HG02763 (cell line): ENCODE results near the gene SORCS3.
"Not testable (repeated sequence)": the region's sequence is repeated elsewhere in the genome, so short reads cannot be mapped to it uniquely, and the experiment has no call there.

Experiments
- ATAC-seq: cut with Tn5 transposase; IDR thresholded peaks from one replicate; pipeline ENCODE4 v1.9.1; 2021; ENCODE audit warnings: mild to moderate bottlenecking, moderate library complexity; ENCODE audit not compliant: unreplicated experiment

The SORCS3 gene

DNA sequence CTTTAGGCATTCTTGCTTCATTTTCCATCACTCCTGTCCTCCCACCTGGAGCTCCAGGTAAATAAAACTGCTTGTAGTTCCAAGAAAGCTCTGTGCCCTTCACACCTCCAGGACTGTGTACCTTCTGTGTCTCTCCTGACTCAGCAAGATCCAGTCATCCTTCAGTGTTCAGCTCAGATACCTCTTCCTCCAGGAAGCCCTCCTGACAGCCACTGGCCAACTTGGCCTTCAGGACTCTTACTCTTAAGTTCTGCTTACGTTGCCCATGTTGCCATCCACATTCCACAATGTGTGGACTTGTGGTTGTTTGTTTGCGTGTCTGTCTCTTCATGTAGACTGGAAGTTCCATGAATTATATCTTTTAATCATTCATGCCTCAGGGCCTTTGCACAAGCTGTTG, 48.0 kb downstream of the SORCS3 start:
- ATAC-seq: no peak

DNA sequence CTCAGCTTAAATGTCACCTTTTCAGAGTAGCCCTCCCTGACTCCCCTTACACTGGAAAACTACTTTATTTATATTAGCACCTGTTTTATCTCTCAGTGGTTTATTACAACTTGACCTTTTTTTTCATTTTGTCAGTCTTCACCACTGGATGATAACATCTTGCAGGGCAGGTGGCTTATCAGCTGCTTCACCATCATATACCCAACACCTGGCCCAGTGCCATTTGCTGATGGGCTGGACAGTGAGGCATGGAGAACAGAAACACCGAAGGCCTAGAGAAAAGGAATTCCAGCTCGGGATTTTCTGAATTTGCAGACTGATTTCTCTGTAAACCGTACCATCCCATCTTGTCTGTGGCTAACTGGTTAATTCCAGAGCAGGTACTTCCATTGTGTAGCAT, 48.5 kb downstream of the SORCS3 start:
- no peak for ATAC-seq

DNA sequence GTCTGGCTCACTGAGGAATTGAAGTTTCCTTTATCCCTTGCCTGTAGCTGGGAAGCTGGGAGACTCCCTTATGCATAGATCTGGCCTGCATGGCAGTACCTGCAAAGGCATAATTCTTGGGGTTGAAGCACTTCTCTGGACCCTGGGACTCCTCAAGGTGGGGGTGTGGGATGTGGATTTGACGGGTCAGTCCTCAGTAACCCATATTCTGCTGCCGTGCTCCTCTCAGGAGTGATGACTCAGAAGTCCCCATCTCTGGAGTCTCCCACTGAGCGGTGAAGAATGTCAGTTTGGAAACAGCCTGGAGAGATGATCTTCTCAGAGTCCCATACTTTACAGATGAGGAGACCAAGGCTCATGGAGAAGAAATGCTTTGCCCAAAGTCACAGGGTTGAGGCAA, 49.0 kb downstream of the SORCS3 start:
- ATAC-seq: no peak

DNA sequence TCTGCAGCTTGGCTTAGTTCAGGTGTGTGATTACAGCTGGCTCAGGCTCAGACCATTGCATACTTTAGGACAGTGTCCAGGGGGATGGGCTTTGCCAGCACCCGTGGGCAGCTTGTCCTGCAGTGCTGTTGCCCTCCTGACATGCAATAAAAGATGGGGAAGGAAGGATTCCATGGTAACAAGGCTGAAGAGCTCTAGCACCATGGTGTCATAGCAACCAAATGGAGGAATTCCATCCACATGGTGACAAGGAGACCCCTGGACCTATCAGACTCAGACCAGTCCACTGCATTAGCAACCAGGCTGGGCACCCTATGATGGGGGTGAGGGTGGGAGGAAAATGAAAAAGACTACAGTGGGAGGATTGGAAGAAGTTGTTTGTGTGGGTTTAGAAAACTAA, 49.9 kb downstream of the SORCS3 start:
- ATAC-seq: no peak

DNA sequence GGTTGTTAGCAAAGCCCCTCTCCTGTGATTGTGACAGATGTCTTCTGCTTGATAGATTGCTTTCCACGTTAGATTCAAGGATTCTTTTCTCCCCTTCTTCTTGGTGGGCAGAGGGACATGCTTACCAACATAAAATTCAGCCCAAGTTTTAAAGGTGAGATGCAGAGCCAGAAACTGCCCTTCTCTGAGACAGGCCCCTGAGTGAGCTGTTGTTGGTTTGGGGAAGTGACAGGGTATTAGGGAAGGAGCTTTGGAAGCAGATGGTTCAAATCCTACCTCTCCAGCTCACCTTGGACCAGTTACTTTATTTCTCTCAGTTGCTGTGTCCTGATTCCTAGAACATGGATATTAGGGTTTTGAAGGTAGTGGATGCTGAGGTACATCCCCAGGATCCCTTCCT, 53.0 kb downstream of the SORCS3 start:
- ATAC-seq: no peak

DNA sequence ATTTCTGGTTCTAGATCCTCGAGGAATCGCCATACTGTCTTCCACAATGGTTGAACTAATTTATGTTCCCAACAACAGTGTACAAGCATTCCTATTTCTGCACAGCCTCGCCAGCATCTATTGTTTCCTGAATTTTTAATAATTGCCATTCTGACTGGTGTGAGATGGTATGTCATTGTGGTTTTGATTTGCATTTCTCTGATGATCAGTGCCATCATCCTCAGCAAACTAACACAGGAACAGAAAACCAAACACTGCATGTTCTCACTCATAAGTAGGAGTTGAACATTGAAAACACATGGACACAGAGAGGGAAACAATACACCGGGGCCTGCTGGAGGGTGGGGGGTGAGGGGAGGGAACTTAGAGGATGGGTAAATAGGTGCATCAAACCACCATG, 62.2 kb downstream of the SORCS3 start:
- not testable (repeated sequence) for ATAC-seq

DNA sequence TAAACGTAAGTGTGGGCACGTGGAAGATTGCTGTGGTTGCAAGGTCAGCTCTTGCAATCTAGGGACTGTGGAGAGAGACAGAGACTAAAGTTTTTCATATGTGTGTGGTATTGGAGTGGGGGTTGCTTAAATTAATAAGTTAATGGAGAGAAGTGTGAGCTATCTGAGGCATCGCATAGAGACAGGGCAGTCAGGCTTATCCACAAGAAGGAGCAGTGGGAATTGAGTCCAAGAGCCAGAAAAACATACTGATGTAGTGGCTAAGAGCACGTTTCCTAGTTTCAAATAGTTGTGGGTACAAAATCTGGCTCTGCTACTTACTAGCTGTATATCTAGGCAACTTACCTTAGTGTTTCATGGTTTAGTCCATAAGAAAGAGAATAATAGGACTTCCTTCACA, 65.8 kb downstream of the SORCS3 start:
- no peak for ATAC-seq

DNA sequence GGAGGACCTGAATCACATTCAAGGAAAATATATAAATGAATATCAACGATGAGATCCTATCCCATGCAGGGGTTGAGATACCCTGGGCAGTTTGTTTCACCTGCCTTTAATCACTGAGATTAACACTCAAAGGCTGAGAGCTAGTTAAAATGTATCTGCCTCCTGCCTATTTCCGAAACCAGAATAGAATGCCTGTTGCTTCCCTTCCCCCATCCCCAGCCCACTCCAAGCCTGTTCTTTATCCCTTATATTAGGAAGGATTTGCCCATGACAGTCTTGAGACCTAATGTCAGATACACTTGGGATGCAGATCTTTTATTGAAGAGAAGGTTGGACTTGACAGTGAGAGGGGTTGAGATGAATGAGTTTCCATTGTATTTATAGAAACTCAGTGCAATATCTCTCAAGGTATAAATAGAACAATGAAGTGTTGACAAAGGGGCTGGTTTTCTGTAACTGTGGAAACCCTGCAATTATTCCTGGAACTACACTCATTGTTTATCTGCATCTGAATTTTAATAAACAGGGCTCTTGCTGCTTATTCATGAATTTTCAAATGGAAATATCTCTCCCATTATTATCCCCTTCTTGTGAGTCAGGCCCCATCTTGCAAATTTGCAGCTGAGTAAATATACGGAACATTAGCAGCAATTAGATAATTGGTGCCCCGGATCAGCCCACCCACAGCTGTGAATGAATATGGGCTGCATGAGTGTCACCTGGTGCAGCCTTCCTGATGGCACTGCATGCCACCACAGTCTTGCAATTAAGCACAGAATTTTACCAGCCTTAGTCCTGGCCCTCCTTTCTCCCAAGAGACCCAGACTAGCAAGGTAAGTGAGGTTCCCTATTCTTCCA, 66.7 kb downstream of the SORCS3 start:
- ATAC-seq: no peak

DNA sequence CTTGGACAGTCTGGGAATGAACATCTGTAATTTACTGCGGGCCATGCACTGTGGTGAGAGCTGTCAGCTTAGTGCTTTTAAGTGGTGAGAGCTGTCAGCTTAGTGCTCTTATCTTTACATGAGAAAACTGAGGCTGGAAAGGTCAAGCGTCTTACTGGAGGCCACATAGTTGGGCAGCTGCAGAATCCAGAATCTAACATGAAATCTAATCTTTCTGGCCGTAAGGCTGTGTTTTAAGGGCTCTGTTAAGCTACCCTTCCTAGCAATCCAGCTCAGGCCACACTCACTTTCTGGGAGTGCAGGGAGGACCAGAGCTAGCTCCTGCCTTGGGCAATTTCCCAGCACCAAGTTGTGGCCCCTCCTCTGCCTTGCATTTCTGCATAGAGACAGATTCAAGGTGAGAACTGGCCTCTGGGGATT, 70.2 kb downstream of the SORCS3 start:
- ATAC-seq: no peak

DNA sequence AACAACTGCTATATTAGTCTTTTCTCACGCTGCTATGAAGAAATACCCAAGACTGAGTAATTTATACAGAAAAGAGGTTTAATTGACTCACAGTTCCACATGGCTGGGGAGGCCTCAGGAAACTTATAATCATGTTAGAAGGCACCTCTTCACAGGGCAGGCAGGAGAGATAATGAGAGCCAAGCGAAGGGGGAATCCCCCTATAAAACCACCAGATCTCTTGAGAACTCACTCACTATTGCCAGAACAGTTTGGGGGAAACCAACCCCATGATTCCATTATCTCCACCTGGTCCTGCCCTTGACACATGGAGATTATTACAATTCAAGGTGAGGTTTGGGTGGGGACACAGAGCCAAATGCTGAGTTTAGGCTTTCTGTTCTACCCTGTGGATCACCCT, 89.5 kb downstream of the SORCS3 start:
- ATAC-seq: not testable (repeated sequence)

DNA sequence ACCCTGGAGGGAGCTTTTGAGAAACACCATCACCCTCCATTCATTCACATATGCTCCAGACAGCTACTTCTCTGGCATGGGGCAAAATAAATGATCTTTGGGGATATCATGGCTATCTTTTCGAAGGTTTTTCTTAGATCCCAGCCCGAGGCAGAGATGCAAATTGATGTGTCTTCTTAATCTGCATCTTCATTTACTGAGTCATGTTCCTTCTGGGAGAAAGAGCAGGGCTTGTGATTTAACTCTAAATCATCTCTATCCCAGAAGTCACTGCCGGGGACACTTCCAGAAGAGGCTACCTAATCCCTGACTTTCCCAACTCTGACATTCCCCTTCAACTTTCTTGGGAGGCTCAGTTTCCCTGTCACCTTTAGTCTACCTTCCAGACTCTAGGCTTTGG, 90.1 kb downstream of the SORCS3 start:
- no peak for ATAC-seq

DNA sequence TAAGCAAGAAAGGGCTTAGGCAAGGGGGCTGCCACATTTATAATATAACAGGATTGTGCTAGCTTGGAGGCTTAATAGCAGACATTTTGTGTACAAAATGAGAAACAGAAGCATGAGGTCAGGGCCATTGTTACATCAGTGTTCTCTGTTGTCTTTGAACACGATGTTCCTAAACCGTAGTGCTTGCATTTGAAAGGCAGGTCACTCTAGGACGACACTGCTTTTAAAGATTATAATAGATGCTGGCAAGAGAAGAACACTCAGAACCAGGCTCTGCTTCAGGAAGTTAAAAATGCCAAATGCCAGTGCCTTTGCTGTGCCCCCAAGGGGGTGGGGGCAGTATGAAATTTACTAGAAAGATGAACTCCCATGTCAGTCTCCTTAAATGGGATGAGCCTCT, 91.1 kb downstream of the SORCS3 start:
- ATAC-seq: no peak

DNA sequence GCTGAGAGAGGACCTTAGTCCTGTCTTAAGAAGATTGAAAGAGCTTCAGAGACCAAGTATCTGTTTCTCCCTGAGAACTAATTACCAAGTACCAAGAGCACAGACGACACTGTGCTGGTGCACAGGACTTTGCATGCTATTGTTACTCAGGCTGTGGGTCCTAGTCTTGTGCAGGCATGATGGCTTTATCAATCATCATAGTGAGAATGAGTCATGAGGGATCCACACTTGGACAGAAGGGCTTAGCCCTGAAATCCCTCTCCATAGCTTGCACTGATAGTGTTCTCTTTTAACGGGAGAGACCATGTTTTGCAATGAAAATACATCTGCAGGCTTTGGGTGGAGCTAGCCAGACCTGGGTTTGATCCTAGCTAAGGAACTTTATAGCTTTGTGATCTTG, 93.3 kb downstream of the SORCS3 start:
- ATAC-seq: no peak

DNA sequence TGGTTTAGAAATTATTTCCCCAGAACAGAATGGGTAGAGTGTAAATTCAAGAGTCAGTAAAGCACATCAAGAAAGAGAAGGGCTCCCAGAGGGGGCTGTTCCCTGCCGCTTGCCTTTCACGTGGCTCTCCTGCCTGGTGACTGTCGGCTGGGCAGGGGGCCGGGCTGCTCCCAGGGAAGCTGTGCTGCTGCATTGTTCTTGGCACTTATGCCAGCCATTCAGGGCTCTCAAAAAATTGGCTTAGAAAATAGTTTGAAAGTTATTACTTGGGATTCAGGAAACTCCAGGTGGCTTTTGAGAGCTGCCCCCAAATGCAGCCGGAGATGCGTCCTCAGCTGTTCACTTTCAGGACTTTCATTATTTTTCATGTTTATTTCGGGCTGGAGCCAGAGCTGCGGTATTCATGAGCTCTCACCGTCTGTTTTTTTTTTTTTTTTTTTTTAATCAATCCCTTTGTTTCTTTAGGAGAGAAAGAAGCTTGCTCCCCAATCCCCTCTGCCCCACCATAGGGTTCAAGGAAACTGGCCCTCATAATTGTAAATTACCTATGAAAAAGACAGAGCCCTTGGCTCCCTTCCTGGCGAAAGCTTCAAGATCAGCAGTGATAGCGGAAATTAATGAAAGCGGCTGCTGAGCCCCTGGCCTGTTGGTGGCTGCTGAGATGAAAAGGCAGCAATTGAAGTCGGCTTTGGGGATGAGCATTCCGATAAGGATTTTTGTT, 94.1 kb downstream of the SORCS3 start:
- no peak for ATAC-seq

DNA sequence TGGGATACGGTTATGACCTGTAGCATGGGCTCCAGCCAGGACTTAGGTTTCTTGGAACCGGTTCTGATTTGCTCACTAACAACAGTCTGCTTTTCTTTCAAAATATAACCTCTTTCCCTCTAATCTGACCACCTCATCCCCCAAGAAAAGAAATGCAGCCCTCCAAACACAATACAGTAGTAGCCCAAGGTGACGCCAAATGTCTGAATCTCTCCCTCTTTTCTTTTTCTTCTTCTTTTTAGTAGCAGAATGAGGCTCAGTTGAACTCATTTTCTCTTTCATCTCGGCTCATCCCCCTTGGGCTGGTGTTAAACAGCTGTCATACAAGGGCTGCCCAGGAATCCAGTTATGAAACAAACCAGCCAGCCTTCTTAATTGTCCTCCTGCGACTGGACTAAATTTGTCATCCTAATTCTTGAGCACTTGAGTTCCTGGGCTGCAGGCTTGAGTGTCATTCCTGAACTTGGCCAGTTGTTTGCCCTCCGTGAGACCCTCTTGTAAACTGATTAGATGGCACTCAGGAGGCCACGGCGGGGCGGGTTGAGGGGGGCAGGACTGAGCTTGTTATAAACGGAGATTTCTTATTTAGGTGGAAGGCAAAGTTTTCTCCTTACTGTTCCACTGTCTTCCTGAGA, 94.8 kb downstream of the SORCS3 start:
- ATAC-seq: no peak

DNA sequence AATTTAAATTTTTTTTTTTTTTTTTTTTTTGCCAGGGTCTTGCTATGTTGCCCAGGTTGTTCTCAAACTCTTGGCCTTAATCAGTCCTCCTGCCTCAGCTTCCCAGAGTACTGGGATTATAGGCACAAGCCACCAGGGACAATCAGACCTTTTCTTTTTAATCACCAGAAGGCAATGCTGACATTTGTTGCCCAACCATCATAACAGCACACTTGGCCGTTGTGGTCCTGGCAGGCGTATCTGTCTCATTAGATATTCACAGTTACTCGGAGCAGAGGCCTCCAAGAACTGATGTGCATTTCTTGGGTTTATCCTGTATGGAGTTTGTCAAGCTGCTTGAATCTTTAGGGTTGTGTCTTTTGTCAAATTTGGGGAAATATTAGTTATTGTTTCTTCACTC, 100.0 kb downstream of the SORCS3 start:
- no peak for ATAC-seq

DNA sequence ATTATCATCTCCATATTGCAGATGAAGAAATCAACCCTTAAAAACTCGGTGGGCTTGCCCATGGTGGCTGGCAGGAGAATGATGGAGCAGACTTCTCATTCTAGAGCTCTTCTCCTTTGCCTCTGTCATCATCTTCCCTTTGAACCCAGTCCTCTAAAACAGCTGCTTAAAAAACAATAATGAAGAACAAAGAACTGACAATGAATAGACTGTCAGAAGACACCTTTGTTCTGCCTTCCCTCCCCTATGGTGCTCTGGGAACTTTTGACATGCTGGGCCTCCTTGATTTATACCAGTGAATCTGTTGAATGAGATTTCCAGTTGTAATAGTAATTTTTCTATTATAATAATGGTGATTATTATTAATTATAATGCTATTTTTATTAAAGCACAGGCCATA, 103.0 kb downstream of the SORCS3 start:
- no peak for ATAC-seq

DNA sequence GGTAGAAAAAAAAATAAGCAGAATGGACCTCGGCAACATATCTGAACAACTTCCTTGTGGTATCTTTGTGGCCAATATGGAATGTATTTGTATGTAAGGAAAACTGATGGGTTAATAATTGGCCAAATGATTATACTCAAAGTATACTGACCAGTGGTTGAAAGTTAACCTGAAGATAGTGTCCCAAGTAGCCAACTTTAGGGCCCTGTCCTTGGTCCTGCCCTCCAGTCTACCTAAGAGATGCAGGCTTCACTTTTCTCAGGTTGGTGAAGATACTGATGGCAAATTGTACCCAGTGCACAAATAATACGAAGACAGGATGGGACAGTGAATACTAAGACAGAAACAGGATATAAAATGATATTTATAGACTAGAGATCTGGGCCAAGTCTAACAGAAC, 109.2 kb downstream of the SORCS3 start:
- ATAC-seq: no peak

DNA sequence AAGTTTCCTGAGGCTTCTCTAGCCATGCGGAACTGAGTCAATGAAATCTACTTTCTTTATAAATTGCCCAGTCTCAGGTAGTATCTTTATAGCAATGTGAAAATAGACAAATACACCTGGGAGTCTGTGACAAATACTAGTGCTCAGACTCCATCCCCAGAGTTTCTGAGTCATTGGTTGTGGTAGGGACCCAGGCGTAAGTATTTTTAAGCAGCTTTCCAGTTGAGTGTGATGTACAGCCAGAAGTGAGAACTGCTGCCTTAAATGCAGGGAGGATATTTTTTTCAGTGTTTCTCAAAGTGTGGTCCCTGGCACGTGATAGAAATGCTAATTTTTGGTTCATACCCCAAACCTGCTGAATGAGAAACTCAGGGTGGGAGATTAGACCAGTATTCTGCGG, 121.7 kb downstream of the SORCS3 start:
- ATAC-seq: no peak

DNA sequence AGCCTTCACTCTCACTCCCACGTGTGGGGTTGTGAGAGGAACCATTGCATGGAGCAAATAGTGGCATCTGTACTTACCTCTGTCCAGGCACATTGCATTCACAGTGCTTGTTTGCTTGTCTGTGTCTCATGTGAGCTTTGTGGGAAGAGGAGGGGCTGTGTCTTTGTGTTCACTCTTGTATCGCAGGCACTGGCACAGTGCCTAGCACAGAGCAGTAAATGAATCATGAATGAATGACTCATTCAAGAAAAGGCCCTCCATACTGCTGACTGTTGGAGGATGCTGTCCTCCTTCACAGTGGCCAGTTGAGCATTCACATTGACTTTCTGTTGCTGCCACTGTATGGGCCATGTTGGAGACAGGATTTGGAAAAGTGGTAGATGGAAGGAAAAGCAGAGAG, 125.3 kb downstream of the SORCS3 start:
- no peak for ATAC-seq

DNA sequence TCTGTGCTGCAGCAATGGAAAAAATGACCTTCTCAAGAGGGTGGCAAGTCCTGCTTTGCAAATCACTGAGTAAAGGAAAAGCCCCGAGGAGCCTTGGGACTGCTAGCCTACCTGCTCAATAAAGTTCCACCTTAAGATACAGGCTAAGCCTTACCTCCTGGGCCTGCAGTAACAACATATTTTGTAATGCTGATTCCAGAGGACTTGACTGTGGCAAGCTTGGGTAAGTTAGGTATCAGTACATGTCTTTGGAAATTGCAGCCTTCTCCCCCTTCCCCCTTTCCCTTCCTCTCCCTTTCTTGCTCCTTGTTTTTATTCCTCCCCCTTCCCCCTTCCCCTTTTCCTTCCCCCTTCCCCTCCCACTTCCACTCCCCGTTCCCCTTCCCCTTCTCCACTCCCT, 126.2 kb downstream of the SORCS3 start:
- no peak for ATAC-seq

DNA sequence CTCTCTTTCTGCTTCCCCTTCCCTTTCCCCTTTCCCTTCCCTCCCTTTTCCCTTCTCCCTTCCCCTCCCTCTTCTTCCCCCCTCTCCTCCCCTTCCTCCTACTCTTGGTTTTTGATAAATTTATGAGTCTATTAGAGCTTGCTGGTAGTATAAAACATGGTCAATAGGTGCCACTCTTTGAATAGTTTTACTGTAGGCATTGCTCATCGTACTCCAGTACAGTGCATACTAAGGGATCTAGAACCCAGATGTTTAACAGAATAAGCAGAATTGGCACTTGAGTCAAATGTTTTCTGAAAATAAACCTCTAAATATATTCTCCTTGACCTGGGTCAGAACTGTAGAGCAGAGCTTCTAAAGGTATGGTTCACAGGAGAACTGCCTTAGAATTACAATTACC, 126.7 kb downstream of the SORCS3 start:
- no peak for ATAC-seq
